Thyroid gland (tissue), 4 donors: Measurements from ENCODE around the gene PYCARD.

Experiments used
- POLR2A ChIP-seq, 2 donors: fragments of 450-650 bp; IDR thresholded peaks; one replicate each; pipeline ENCODE4 v1.6.1; 2017; ENCODE audit warnings: antibody characterized with exemption in 2 of 2, mild to moderate bottlenecking in 2 of 2, moderate library complexity in 1 of 2
- TF ChIP-seq, protein P1 (sequence below), 6 experiments: fragments of 200-600 bp in 3 of 6; fragments of 450-650 bp in 3 of 6; sonication (generic) in 3 of 6; IDR thresholded peaks; one replicate each; pipeline ENCODE4 v1.5.1; 2016 to 2019; ENCODE audit warnings: antibody characterized with exemption in 6 of 6, mild to moderate bottlenecking in 2 of 6, inconsistent platforms in 1 of 6, moderate library complexity in 1 of 6

DNA sequence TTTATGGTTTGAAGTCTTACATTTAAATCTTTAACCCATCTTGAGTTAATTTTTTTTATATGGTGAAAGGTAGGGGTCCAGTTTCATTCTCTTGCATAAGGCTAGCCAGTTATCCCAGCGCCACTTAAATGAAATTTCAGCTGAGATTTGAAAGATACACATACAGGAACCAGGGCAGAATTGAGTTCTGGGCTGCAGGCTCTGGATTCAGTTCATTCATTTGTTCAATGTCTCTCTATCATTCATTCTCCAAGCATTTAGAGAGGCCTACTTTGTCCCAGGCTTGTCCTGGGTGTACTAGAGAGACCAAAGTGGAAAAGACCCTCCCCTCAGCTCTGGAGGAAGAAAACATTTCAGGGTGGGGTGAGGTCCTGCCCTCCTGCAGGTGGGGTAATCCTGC, 10.8 kb upstream of the PYCARD start:
- no peak for TF ChIP-seq POLR2A (IDR thresholded peaks at IDR 0.05)
- TF ChIP-seq, protein P1, sequence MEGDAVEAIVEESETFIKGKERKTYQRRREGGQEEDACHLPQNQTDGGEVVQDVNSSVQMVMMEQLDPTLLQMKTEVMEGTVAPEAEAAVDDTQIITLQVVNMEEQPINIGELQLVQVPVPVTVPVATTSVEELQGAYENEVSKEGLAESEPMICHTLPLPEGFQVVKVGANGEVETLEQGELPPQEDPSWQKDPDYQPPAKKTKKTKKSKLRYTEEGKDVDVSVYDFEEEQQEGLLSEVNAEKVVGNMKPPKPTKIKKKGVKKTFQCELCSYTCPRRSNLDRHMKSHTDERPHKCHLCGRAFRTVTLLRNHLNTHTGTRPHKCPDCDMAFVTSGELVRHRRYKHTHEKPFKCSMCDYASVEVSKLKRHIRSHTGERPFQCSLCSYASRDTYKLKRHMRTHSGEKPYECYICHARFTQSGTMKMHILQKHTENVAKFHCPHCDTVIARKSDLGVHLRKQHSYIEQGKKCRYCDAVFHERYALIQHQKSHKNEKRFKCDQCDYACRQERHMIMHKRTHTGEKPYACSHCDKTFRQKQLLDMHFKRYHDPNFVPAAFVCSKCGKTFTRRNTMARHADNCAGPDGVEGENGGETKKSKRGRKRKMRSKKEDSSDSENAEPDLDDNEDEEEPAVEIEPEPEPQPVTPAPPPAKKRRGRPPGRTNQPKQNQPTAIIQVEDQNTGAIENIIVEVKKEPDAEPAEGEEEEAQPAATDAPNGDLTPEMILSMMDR (IDR thresholded peaks at IDR 0.05): no peak
